Activated T-cell treated with anti-CD3 and anti-CD28 coated beads for 48 hours (primary cell): ENCODE data around the gene ITIH3.

ENCODE experiments used
- DNase-seq: peaks from one replicate; pipeline ENCODE4 v3.0.0-alpha.2; 2020; ENCODE audit warnings: low read depth

ITIH3 gene

GRCh38 chr3:52779837-52780585, 14.6 kb upstream of the ITIH3 start:
- DNase-seq, result no peak

GRCh38 chr3:52781741-52782140, 12.9 kb upstream of the ITIH3 start:
- no peak for DNase-seq

DNA sequence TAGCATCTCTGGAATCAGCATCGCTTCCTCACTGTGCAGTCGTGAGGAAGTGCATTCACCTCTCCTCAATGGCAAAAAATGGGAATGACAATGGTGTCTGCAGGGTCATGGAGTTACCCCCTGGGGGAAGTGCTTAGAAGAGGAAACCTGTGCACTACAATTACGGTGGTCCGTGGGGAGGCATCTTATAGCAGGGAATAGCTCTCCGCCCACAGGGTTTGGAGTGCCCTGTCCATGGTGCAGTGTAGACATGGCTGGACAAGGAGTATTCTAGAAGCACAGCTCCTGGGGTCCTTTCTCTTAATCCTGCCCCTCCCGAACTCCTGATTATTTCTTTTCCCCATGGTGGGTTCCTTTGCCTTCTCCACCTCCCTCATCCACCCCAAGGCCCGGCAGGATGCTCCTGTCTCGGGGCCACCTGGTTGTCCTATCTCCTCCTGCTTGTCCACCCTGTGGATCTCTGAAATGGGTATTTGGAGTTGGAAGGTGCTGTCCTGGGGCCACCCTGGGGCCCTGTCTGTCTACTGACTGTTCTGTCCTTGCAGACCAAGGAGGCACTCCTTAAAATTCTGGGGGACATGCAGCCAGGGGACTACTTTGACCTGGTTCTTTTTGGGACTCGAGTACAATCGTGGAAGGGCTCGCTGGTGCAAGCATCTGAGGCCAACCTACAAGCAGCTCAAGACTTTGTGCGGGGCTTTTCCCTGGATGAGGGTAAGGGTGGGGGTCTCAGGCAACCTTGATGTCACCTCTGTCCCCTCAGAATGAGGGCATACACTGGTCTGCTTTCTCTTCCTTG, 12.0 kb upstream of the ITIH3 start:
- DNase-seq, result no peak

GRCh38 chr3:52783211-52783555, 11.4 kb upstream of the ITIH3 start:
- no peak for DNase-seq

GRCh38 chr3:52784021-52784621, 10.5 kb upstream of the ITIH3 start:
- no peak for DNase-seq

GRCh38 chr3:52784931-52785590, 9.5 kb upstream of the ITIH3 start:
- DNase-seq, result no peak

- no peak for DNase-seq
These were observed 8.0 kb upstream of the ITIH3 start for GRCh38 chr3:52786330-52787215.

GRCh38 chr3:52787246-52787645, 7.3 kb upstream of the ITIH3 start:
- DNase-seq, result no peak

DNA sequence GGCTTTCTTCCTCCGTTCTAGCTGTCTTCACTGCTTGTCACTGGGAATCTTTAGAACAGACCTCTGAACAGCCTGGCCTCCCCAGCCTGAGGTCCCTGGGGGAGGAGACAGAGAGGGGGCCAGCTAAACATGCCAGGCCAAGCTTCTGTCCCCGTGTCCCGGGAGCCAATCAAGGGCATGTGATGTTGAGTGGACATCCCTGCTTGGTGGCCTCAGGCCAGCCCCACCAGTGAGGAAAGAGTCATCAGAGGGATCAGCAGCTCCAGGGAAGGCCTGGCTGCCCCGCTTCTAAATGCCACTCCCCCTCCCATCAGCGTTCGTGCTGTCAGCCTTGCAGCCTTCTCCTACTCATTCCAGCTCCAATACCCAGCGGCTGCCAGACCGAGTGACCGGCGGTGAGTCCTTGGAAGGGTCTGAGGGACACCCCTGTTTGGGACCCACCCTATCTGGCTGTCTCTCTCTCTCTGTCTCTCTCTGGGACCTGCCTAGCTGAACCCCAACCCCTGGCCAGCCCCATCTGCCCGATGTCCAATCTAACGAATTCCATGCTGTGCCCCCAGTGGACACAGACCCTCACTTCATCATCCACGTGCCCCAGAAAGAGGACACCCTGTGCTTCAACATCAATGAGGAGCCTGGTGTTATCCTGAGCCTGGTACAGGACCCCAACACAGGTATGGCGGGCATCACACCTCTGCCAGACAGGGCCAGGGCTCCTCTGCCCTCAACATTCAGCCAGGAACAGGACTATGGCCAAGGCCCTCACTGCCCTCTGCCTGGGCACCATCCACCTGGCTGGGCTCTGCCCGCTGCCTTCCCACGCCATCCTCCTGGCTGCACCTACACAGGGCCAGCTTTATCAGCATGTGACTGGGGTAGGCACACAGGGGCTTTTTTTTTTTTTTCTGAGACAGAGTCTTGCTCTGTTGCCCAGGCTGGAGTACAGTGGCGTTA, 6.6 kb upstream of the ITIH3 start:
- DNase-seq, result no peak

- no peak for DNase-seq
These were observed 5.5 kb upstream of the ITIH3 start for GRCh38 chr3:52788890-52789745.

DNA sequence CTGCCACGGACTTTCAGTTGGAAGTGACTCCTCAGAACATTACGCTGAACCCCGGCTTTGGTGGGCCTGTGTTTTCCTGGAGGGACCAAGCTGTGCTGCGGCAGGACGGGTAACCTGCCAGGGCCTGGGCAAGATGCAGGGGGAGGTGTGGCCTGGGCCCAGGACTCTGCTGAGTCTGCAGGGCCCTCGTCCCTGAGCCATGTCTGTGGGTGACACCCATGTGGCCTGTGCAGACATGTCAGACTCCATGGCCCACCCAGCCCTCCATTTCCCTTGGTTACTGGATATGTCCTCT, 4.9 kb upstream of the ITIH3 start:
- no peak for DNase-seq

DNA sequence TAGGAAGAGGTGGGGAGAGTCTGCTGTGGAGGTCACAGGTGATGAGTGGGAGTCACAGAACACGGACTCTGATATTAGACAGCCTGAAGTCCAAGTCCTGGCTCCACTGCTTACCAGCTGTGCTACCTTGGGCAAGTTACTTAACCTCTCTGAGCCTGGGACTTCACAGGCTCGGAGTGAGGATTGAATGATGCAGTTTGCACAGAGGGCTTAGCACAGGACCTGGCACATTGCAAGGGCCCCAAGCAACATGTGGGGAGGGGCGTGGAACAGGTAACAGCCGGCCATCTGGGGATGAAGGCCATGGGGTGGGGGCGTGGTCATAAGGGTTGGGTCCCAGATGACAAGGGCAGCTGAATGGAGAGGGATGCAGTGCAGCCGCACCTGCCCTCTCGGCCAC, 4.3 kb upstream of the ITIH3 start:
- DNase-seq, result no peak

DNA sequence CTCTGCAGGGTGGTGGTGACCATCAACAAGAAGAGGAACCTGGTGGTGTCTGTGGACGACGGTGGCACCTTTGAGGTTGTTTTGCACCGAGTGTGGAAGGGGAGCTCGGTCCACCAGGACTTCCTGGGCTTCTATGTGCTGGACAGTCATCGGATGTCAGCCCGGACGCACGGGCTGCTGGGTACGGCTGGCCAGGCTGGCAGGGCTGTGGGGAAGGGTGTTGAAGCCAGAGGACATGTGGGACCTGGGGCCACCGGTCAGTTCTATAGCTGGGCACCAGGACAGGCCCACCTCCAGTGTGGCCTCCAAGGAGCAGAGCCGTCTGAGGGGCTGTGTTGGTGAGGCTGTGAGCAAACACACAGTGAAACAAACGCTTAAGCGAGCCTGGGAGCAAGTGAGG, 3.9 kb upstream of the ITIH3 start:
- no peak for DNase-seq

- no peak for DNase-seq
These were observed 3.2 kb upstream of the ITIH3 start for GRCh38 chr3:52791366-52791765.

DNA sequence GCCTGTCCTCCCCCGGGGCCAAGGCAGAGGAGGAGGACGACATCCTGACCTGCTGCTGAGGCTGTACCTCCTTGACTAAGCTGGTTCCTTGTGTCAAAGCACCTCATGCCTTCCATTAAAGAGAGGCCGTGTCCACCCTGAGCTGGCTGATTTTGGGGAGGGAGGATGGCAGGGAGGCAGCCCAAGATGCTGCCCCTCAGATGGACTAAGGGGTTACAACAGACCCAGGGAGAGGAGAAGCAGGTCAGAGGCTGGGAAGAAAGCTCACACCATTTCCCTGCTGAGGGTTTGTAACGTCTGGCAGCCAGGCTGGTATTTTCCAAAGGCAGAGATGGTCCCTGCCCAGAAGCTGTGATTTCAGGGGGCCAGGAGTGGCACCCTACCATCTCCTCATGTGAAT, 2.7 kb upstream of the ITIH3 start:
- no peak for DNase-seq

GRCh38 chr3:52792413-52792812, 2.2 kb upstream of the ITIH3 start:
- no peak for DNase-seq

GRCh38 chr3:52792961-52793695, 1.5 kb upstream of the ITIH3 start:
- no peak for DNase-seq

GRCh38 chr3:52793702-52794611, 639 bp upstream of the ITIH3 start:
- no peak for DNase-seq
